Transverse colon (tissue), 4 donors: ENCODE measurements around the gene HTT. TPM values are rescaled to one million over a fixed set of nuclear protein-coding genes. Genes with fewer than 3 reads are reported as not detected.

Source experiments
- DNase-seq: peaks from one replicate; pipeline ENCODE4 v3.0.0-alpha.2; 2019
- H3K27ac ChIP-seq, 4 donors: fragments of 200-600 bp; sonication (generic); 2 replicates each; pipeline ENCODE4 v1.5.1; 2016 to 2018; ENCODE audit warnings: inconsistent platforms in 4 of 4
- H3K27me3 ChIP-seq: fragments of 200-600 bp; sonication (generic); 2 replicates; pipeline ENCODE4 v1.5.1; 2017; ENCODE audit warnings: inconsistent platforms
- H3K36me3 ChIP-seq, 4 donors: fragments of 200-600 bp; sonication (generic); 2 replicates each; pipeline ENCODE4 v1.5.1; 2017 to 2019; ENCODE audit warnings: inconsistent platforms in 4 of 4
- H3K4me1 ChIP-seq, 4 donors: fragments of 200-600 bp; sonication (generic); 2 replicates each; pipeline ENCODE4 v1.5.1; 2017 to 2020; ENCODE audit warnings: inconsistent platforms in 4 of 4
- H3K4me3 ChIP-seq, 4 donors: fragments of 200-600 bp; sonication (generic); 1 replicate in 1 of 4; 2 replicates in 3 of 4; pipeline versions ENCODE4 v1.5.1 to v1.6.1; 2017 to 2019; ENCODE audit warnings: inconsistent platforms in 4 of 4
- H3K9me3 ChIP-seq, 2 donors: fragments of 200-600 bp; sonication (generic); 2 replicates each; pipeline ENCODE4 v1.5.1; 2017 to 2019; ENCODE audit warnings: inconsistent platforms in 2 of 2
- CTCF ChIP-seq, 5 experiments: fragments of 200-600 bp in 3 of 5; fragments of 450-650 bp in 2 of 5; sonication (generic) in 3 of 5; IDR thresholded peaks; 1 replicate in 2 of 5; 2 replicates in 3 of 5; pipeline ENCODE4 v1.5.1; 2016 to 2017; ENCODE audit warnings: antibody characterized with exemption in 5 of 5, inconsistent platforms in 3 of 5, mild to moderate bottlenecking in 2 of 5, moderate library complexity in 1 of 5
- EP300 ChIP-seq: sonication (generic); formaldehyde crosslinking; IDR thresholded peaks from one replicate; pipeline ENCODE4 v1.6.1; 2017; ENCODE audit warnings: antibody characterized with exemption, low read depth
- POLR2A ChIP-seq: fragments of 450-650 bp; IDR thresholded peaks from one replicate; pipeline ENCODE4 v1.6.1; 2016; ENCODE audit warnings: antibody characterized with exemption, mild to moderate bottlenecking, moderate library complexity
- POLR2AphosphoS5 ChIP-seq, 3 donors: sonication (generic); formaldehyde crosslinking; IDR thresholded peaks; one replicate each; pipeline ENCODE4 v1.6.1; 2016; ENCODE audit warnings: antibody characterized with exemption in 3 of 3
- WGBS, 2 donors: methylation state at CpG; one replicate each; pipeline ENCODE4 v1.1.5; 2018; ENCODE audit warnings: low coverage in 1 of 2; 5-methylcytosine and 5-hydroxymethylcytosine counted together
- in situ Hi-C, 4 donors: fragments of 200-750 bp; cut with MboI; loops; one replicate each; pipeline versions ENCODE4 v1.15.0 to v1.15.1; 2017; ENCODE audit warnings: low sequenced_read_pairs in 3 of 4, low pct_ligation_motif_present in 1 of 4, low pct_unique_long_range_greater_than_20kb in 1 of 4
- intact Hi-C: fragments of 100-400 bp; cut with DNase I; formaldehyde crosslinking; loops from one replicate; pipeline ENCODE4 v1.15.1; 2023; ENCODE audit warnings: low total_unique reads
- total RNA-seq, 4 donors: library from RNA; depleted of rRNA; stranded (reverse); fragments of >200 nt; gene quantifications; one replicate each; pipeline ENCODE4 v1.1.0, GENCODE V29; 2016

HTT gene
- total RNA-seq, 4 donors from 2014 or later, result 40.0 to 111 (median 79.4) TPM

GRCh38 chr4:3217771-3218170 is 143.3 kb downstream of the HTT start:
- WGBS, 2 donors, result 96% methylated on average over 16 of the region's 16 CpGs; no CpG with 5 or more reads in 1 of the 2 donors
- in situ Hi-C loops (loop anchor here in 1 of 4 donors (25.0 kb wide), 1 partner anchor 220 kb away; the partner anchor contains the start of gene HGFAC), intact Hi-C loops (no loop called here)
- no peak overlapping the region for H3K27ac ChIP-seq
- TF ChIP-seq POLR2AphosphoS5 (IDR thresholded peaks at IDR 0.05) (no peak), EP300 (no peak), CTCF (IDR thresholded peaks at IDR 0.05) (no peak), POLR2A (no peak)
- H3K36me3 ChIP-seq, result peaks cover 0 to 79% (median 29%) of the 10 kb centered on the region in 4 donors
- H3K27me3 ChIP-seq, result no peaks in the 10 kb centered on the region
- no peak for DNase-seq
- no peaks in the 10 kb centered on the region for H3K4me1 ChIP-seq
- no peak overlapping the region for H3K4me3 ChIP-seq
- H3K9me3 ChIP-seq, result no peaks in the 10 kb centered on the region

GRCh38 chr4:3218824-3219760 is 144.6 kb downstream of the HTT start:
- 94% methylated on average over 20 of the region's 20 CpGs; no CpG with 5 or more reads in 1 of the 2 donors for WGBS, 2 donors
- H3K27ac ChIP-seq, result no peak overlapping the region
- H3K36me3 ChIP-seq, result peaks cover 0 to 71% (median 25%) of the 10 kb centered on the region in 4 donors
- H3K27me3 ChIP-seq, result no peaks in the 10 kb centered on the region
- no peak for TF ChIP-seq CTCF (IDR thresholded peaks at IDR 0.05)
- no peak for TF ChIP-seq EP300
- no peak for TF ChIP-seq POLR2A
- TF ChIP-seq POLR2AphosphoS5 (IDR thresholded peaks at IDR 0.05), result no peak
- H3K4me3 ChIP-seq, result no peak overlapping the region
- intact Hi-C loops, result no loop called here
- H3K9me3 ChIP-seq, result no peaks in the 10 kb centered on the region
- no peaks in the 10 kb centered on the region for H3K4me1 ChIP-seq
- in situ Hi-C loops, result loop anchor here in 1 of 4 donors (25.0 kb wide), 1 partner anchor 218 kb away; the partner anchor contains the start of gene HGFAC
- no peak for DNase-seq

DNA sequence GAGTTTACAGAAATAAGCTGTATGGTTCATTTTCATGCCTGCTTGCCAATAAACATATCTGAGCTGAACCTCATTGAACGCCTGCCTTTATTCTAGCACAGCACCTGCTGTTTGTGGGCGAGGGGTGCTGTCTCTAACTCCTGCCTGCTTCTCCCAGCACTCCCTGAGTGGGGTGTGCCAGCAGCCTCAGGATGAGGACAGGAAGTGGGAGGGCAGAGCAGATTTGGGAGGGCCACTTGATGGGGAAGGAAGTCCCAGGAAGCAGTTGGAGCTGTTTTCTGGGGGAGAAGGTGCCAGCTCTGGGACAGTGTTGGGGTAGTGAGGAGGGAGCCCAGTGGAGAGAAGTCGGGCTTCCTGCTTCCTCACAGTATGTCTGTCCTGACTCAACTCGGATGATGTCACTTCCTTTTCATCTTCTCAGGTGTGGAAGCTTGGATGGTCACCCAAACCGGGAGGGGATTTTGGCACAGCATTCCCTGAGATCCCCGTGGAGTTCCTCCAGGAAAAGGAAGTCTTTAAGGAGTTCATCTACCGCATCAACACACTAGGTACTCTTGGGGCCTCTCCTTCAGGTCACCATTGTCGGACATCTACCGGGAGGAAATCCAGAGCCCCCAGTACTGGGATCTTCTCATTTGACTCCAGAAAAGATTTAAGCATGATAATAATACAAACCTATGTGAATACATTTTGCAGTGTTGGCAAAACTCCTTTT is 145.4 kb downstream of the HTT start:
- in situ Hi-C loops (loop anchor here in 1 of 4 donors (25.0 kb wide), 1 partner anchor 217 kb away; the partner anchor contains the start of gene HGFAC), intact Hi-C loops (no loop called here)
- DNase-seq, result no peak
- TF ChIP-seq POLR2AphosphoS5 (IDR thresholded peaks at IDR 0.05) (no peak), EP300 (no peak), POLR2A (no peak), CTCF (IDR thresholded peaks at IDR 0.05) (no peak)
- Histone ChIP-seq H3K4me1 (no peaks in the 10 kb centered on the region), H3K27me3 (no peaks in the 10 kb centered on the region), H3K27ac (no peak overlapping the region), H3K4me3 (no peak overlapping the region), H3K9me3 (no peaks in the 10 kb centered on the region), H3K36me3 (peaks cover 0 to 73% (median 24%) of the 10 kb centered on the region in 4 donors)
- WGBS, 2 donors, result 82 to 83% methylated on average over 2 to 9 of the region's 9 CpGs
